HUES64 (cell line): ENCODE measurements around the gene PLGRKT.

Source experiments
- H3K27ac ChIP-seq: 2 replicates; pipeline ENCODE4 v1.7.0; 2013; ENCODE audit warnings: low read depth, low read length, inconsistent platforms
- H3K27me3 ChIP-seq: 2 replicates; pipeline ENCODE4 v1.6.1; 2013; ENCODE audit warnings: mild to moderate bottlenecking, low read length; ENCODE audit not compliant: insufficient read depth
- H3K36me3 ChIP-seq: 2 replicates; pipeline ENCODE4 v1.6.1; 2013; ENCODE audit warnings: mild to moderate bottlenecking, low read length; ENCODE audit not compliant: insufficient read depth
- H3K4me1 ChIP-seq: 2 replicates; pipeline ENCODE4 v1.6.1; 2013; ENCODE audit warnings: mild to moderate bottlenecking, low read length, moderate library complexity; ENCODE audit not compliant: insufficient read depth
- H3K4me3 ChIP-seq: 2 replicates; pipeline ENCODE4 v1.5.1; 2013; ENCODE audit warnings: mild to moderate bottlenecking, low read length, moderate library complexity
- H3K9ac ChIP-seq: 2 replicates; pipeline ENCODE4 v1.6.1; 2013; ENCODE audit warnings: mild to moderate bottlenecking, low read depth, low read length
- H3K9me3 ChIP-seq: 2 replicates; pipeline ENCODE4 v1.6.1; 2013; ENCODE audit warnings: low read depth, low read length; ENCODE audit not compliant: insufficient read depth
- WGBS: fragments of 150-250, 120-280 bp; methylation state at CpG from one replicate; pipeline ENCODE4 v1.1.7; 2013; ENCODE audit warnings: missing lambda C conversion rate; 5-methylcytosine and 5-hydroxymethylcytosine counted together

Gene PLGRKT

DNA sequence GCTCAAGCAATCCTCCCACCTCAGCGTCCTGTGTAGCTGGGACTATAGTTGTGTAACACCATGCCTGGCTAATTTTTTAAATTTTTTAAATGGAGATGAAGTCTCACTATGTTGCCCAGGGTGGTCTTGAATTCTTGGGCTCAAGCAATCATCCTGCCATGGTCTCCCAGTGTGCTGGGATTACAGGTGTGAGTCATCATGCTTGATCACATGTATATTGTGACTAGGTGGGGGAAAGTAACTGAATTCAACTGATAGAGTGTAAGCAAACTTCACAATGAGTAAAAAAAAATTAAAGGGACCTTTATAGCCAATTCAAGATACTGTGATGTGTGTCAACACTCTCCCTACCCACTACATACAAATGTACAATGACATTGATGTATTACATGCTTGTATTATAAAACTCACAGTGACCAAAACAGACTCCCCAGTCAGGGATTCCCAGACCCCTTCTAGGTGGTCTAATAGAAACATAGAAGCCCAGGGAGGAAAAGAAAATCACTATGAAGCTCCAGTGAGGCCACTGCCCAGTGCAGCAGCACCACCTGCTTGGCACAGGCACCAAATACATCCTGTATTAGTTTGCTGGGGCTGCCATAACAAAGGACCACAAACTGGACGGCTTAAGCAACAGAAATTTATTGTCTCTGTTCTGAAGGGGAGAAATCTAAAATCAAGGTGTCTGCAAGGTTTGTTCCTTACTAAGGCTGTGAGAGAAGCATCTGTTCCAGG lies 8.8 kb downstream of the PLGRKT start:
- WGBS: 92% methylated on average over 2 of the region's 2 CpGs

DNA sequence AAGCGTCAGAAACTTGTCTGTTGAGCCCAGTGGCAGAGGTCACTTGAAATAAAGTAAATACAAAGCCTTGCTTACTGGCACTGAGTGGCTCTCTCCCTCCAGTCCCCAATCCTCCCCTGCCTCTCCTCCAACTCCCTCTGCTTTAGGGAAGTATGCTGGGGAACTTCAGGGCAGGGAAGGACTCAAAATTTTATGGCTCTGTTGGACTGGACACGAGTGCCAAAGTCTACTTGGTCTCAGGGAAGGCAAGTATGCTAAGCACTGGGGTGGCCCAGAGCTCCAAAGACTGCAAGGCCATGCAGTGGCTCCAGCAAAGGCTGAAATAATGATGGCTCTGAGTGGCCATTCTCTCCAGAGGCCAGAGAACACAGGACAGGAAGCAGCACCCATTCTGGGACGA lies 9.6 kb downstream of the PLGRKT start:
- Histone ChIP-seq H3K27ac (no peak overlapping the region), H3K27me3 (no peaks in the 10 kb centered on the region), H3K4me3 (no peak overlapping the region), H3K4me1 (no peaks in the 10 kb centered on the region), H3K36me3 (no peaks in the 10 kb centered on the region), H3K9ac (no peak overlapping the region), H3K9me3 (peaks cover 3% of the 10 kb centered on the region; the same call in 1 of the 2 replicates)
- WGBS: 83% methylated on average over 3 of the region's 3 CpGs

More for the DNA sequence above, 8.8 kb downstream of the PLGRKT start:
- Histone ChIP-seq H3K9ac (no peak overlapping the region), H3K4me3 (no peak overlapping the region), H3K36me3 (no peaks in the 10 kb centered on the region), H3K27me3 (no peaks in the 10 kb centered on the region), H3K9me3 (peaks cover 4% of the 10 kb centered on the region; the same call in 1 of the 2 replicates), H3K4me1 (no peaks in the 10 kb centered on the region), H3K27ac (no peak overlapping the region)

DNA sequence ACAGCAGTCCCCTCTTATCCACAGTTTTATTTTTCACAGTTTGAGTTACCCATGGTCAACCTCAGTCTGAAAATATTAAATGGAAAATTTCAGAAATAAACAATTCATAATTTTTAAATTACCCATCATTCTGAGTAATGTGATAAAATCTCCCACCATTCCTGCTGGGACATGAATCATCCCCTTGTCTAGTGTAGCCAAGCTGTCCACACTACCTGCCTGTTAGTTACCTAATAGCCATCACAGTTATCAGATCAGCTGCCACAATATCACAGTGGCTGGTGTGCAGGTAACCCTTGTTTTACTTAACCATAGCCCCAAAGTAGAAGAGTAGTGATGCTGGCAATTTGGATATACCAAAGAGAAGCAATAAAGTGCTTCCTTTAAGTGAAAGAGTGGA lies 10.7 kb downstream of the PLGRKT start:
- no peak overlapping the region for H3K4me3 ChIP-seq
- H3K9me3 ChIP-seq: no peaks in the 10 kb centered on the region; the same call in 1 of the 2 replicates
- no peaks in the 10 kb centered on the region for H3K4me1 ChIP-seq
- no peaks in the 10 kb centered on the region for H3K36me3 ChIP-seq
- no peak overlapping the region for H3K27ac ChIP-seq
- H3K9ac ChIP-seq: no peak overlapping the region
- no peaks in the 10 kb centered on the region for H3K27me3 ChIP-seq

DNA sequence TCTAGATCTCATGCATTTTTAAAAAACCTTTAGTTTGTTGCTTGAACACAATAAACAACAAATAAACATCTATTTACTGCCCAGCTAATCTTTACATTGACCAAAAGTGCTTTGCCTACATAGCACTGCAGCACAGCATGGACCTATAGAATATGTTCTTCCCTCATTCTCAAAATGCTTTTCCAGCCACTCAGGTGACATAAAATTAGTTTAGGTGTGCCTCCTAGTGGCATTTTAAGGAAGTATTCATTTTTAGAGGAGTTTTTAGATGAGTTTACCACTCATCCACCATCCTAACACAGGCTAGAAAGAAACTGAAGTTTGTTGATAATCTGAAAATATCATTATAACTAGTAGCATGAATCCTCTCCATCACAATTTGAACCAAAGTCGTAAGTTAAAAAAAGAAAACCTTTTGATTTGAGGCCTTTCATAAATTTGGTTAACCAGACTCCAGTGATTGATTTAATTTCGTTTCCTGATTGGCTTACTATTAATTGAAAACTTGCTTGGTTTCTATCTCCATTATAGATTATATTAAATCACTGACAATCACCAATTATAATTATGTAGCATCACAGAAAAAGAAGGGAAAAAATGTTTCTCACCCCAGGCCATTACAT lies 12.6 kb downstream of the PLGRKT start:
- Histone ChIP-seq H3K4me3 (no peak overlapping the region), H3K36me3 (no peaks in the 10 kb centered on the region), H3K9ac (no peak overlapping the region), H3K4me1 (no peaks in the 10 kb centered on the region), H3K9me3 (no peaks in the 10 kb centered on the region), H3K27ac (no peak overlapping the region), H3K27me3 (no peaks in the 10 kb centered on the region)
- 88% methylated on average over 1 of the region's 2 CpGs for WGBS

DNA sequence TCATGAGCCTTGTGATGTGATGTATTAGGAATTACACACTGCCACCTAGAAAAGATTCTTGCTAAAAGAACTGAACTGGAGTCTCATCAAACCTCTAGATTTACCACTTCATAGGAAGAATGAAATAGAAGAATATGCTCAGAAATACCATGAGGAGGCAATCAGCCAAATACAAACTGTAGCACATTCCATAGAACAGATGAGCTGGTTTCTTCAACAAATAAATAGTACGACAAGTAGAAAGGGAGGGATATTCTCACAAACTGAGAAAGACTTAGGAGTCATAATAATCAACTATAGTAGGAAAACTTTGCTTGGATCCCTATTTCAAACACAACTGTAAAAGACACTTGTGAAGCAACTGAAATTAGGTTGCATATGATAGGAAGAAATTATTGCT lies 15.4 kb downstream of the PLGRKT start:
- H3K9ac ChIP-seq: no peak overlapping the region
- WGBS: no CpG with 5 or more reads among the region's 1 CpG
- H3K9me3 ChIP-seq: no peaks in the 10 kb centered on the region
- H3K4me3 ChIP-seq: no peak overlapping the region
- H3K27ac ChIP-seq: no peak overlapping the region
- H3K4me1 ChIP-seq: 0 out of 2 replicates have a peak, but pooled peaks cover under 1% of the 10 kb centered on the region
- H3K36me3 ChIP-seq: no peaks in the 10 kb centered on the region
- no peaks in the 10 kb centered on the region for H3K27me3 ChIP-seq

DNA sequence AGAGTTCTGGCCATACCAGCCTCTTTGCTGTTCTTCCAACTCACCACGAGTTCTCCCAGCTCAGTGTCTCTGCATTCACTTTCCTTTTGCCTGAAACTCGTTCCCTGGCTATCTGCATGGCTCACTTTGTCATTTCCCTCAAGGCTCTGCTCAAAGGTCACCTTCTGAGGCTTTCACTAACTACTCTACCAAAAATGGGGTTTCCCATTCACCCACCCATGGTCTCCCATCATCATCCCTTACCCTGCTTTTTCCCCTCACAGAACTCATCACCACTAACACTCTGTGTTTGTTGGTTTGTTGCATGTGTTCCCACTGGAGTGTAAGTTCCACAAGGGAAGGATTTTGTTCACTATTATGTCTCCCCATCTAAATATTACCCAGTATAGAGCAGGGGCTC lies 16.6 kb downstream of the PLGRKT start:
- Histone ChIP-seq H3K4me3 (no peak overlapping the region), H3K9me3 (no peaks in the 10 kb centered on the region), H3K27ac (no peak overlapping the region), H3K36me3 (no peaks in the 10 kb centered on the region), H3K27me3 (no peaks in the 10 kb centered on the region), H3K9ac (no peak overlapping the region), H3K4me1 (peaks cover 9% of the 10 kb centered on the region)
- 86% methylated on average over 2 of the region's 2 CpGs for WGBS

DNA sequence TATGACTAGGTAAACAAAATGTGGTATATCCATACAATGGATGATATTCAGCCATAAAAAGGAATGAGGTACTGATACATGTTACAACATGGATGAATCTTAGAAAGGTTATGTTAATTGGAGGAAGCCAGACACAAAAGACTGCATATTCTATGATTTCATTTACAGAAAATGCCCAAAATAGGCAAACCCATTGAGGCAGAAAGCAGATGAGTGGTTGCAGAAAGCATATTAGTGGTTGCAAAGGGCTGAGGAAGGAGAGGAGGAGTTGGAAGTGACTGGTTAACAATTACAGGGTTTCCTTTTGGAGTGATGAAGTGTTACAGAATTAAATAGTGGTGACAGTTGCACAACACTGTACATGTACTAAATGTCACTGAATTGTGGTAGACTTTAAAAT lies 17.7 kb downstream of the PLGRKT start:
- H3K27ac ChIP-seq: no peak overlapping the region
- no peak overlapping the region for H3K4me3 ChIP-seq
- no peaks in the 10 kb centered on the region for H3K36me3 ChIP-seq
- no peaks in the 10 kb centered on the region for H3K27me3 ChIP-seq
- peaks cover 9% of the 10 kb centered on the region for H3K4me1 ChIP-seq
- no peak overlapping the region for H3K9ac ChIP-seq
- no peaks in the 10 kb centered on the region for H3K9me3 ChIP-seq

DNA sequence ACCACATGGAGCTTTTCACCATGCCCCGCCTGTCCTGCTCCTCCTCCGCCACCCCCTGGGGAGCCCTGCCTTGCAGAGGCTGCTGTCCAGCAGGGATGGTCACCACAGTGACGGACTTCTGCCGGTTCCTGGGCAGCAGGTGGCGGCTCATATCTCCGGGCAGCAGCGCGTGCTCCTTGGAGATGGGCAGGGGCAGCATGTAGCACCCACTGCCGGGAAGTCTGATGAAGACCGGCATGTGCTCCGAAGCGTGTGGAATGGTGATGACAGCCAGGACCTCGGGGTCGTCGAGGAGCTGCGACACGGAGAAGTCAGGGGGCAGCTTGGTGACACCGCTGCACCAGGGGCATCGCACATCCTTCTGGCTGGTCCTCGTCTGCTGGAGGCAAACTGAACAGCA lies 19.2 kb downstream of the PLGRKT start:
- Histone ChIP-seq H3K36me3 (no peaks in the 10 kb centered on the region), H3K27me3 (no peaks in the 10 kb centered on the region), H3K9ac (no peak overlapping the region), H3K27ac (no peak overlapping the region), H3K4me3 (no peak overlapping the region), H3K4me1 (peaks cover 9% of the 10 kb centered on the region), H3K9me3 (no peaks in the 10 kb centered on the region)
- 95% methylated on average over 20 of the region's 20 CpGs for WGBS

DNA sequence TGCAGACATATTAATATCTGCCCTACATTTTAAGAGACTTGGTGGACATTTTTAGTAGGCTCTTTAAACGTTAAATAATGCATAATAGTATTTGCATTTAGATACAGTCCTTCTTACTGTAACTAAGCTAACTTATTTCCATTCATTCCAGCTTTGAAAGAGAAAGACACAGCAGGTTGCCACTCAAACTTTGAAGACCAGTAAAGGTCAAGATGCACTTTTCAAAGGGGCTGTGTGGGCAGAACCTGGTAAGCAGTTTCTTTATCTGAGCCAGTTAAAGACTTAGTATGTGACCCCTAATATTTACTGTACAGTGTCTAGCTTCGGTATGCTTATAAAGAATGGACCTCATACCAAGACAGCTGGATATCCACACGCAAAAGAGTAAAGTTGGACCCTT lies 20.8 kb downstream of the PLGRKT start:
- H3K27ac ChIP-seq: no peak overlapping the region
- H3K4me1 ChIP-seq: peaks cover 9% of the 10 kb centered on the region
- no peaks in the 10 kb centered on the region for H3K27me3 ChIP-seq
- no peaks in the 10 kb centered on the region for H3K36me3 ChIP-seq
- 87% methylated on average over 2 of the region's 3 CpGs for WGBS
- H3K9ac ChIP-seq: no peak overlapping the region
- no peak overlapping the region for H3K4me3 ChIP-seq
- no peaks in the 10 kb centered on the region for H3K9me3 ChIP-seq

DNA sequence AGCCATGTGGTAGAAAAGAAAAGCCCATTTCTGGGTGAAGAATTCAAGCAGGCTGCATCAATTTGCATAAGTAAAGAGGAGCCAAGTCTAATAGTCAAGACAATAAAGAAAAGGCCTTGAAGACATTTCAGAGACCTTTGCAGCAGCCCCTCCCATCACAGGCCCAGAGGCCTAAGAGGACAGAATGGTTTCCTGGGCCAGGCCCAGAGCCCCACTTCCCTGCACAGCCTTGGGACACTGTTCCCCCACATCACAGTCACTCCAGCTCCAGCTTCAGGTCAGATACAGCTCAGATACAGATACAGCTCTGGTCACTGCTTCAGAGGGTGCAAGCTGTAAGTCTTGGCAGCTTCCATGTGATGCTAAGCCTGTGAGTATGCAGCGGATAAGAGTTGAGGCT lies 29.1 kb downstream of the PLGRKT start:
- no peaks in the 10 kb centered on the region for H3K27me3 ChIP-seq
- H3K4me3 ChIP-seq: no peak overlapping the region
- no peak overlapping the region for H3K27ac ChIP-seq
- H3K4me1 ChIP-seq: no peaks in the 10 kb centered on the region
- no peak overlapping the region for H3K9ac ChIP-seq
- 91% methylated on average over 1 of the region's 1 CpG for WGBS
- H3K9me3 ChIP-seq: peaks cover 37% of the 10 kb centered on the region
- H3K36me3 ChIP-seq: no peaks in the 10 kb centered on the region

DNA sequence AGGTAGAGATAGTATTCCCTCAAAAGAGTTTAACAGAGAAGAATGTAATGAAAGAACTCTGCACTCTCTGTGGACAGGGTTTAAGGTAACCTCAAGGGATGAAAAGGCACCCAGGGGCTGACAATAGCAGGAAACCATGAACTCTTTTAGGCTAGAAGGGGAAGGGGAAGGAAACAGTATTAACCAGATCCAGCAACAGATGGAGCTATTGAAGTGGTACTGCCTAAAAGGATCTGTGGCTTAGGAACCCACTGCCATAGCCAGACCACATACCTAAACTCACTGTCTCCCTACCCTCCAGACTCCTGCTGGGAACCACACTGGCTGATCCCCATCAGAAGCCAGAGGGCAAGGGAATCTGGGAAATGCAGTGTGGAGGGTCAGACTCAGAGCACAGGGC lies 35.5 kb downstream of the PLGRKT start:
- no peaks in the 10 kb centered on the region for H3K27me3 ChIP-seq
- no peak overlapping the region for H3K9ac ChIP-seq
- 0 out of 2 replicates have a peak, but pooled peaks cover under 1% of the 10 kb centered on the region for H3K9me3 ChIP-seq
- no peak overlapping the region for H3K27ac ChIP-seq
- no peak overlapping the region for H3K4me3 ChIP-seq
- no peaks in the 10 kb centered on the region for H3K4me1 ChIP-seq
- H3K36me3 ChIP-seq: no peaks in the 10 kb centered on the region
